Measurements from ENCODE around the gene SMC6.

The SMC6 gene

GRCh38 chr2:17762451-17762850, 8.8 kb upstream of the SMC6 start:
- DNase-seq (ENCODE audit: low read depth) = no peak

GRCh38 chr2:17759805-17760204, 6.2 kb upstream of the SMC6 start:
- DNase-seq (ENCODE audit: low read depth) = no peak

GRCh38 chr2:17758118-17758517, 4.5 kb upstream of the SMC6 start:
- no peak for DNase-seq (ENCODE audit: low read depth)

GRCh38 chr2:17757321-17757720, 3.7 kb upstream of the SMC6 start:
- DNase-seq (ENCODE audit: low read depth) = no peak

GRCh38 chr2:17756668-17757067, 3.1 kb upstream of the SMC6 start:
- DNase-seq (ENCODE audit: low read depth) = no peak

GRCh38 chr2:17754773-17755425, 1.3 kb upstream of the SMC6 start:
- no peak for DNase-seq (ENCODE audit: low read depth)

- peak; percentile 11 for DNase-seq (ENCODE audit: low read depth)
Observed at GRCh38 chr2:17752892-17753802, 463 bp downstream of the SMC6 start.

GRCh38 chr2:17752246-17752645, 1.4 kb downstream of the SMC6 start:
- DNase-seq (ENCODE audit: low read depth) = no peak

- no peak for DNase-seq (ENCODE audit: low read depth)
Observed at GRCh38 chr2:17749753-17750438, 3.7 kb downstream of the SMC6 start.

GRCh38 chr2:17748745-17749144, 4.9 kb downstream of the SMC6 start:
- no peak for DNase-seq (ENCODE audit: low read depth)

GRCh38 chr2:17747684-17748452, 5.7 kb downstream of the SMC6 start:
- no peak for DNase-seq (ENCODE audit: low read depth)

- DNase-seq (ENCODE audit: low read depth) = no peak
Observed at GRCh38 chr2:17740203-17740602, 13.4 kb downstream of the SMC6 start.

- DNase-seq (ENCODE audit: low read depth) = no peak
Observed at GRCh38 chr2:17736989-17737388, 16.6 kb downstream of the SMC6 start.

- DNase-seq (ENCODE audit: low read depth) = no peak
Observed at GRCh38 chr2:17735864-17736263, 17.7 kb downstream of the SMC6 start.

- no peak for DNase-seq (ENCODE audit: low read depth)
Observed at GRCh38 chr2:17733599-17733998, 20.0 kb downstream of the SMC6 start.

- no peak for DNase-seq (ENCODE audit: low read depth)
Observed at GRCh38 chr2:17729880-17730279, 23.7 kb downstream of the SMC6 start.

GRCh38 chr2:17728210-17728609, 25.4 kb downstream of the SMC6 start:
- DNase-seq (ENCODE audit: low read depth) = no peak

GRCh38 chr2:17719562-17720371, 33.8 kb downstream of the SMC6 start:
- no peak for DNase-seq (ENCODE audit: low read depth)

- no peak for DNase-seq (ENCODE audit: low read depth)
Observed at GRCh38 chr2:17718689-17719088, 34.9 kb downstream of the SMC6 start.

- DNase-seq (ENCODE audit: low read depth) = no peak
Observed at GRCh38 chr2:17717666-17718065, 35.9 kb downstream of the SMC6 start.

GRCh38 chr2:17713291-17713690, 40.3 kb downstream of the SMC6 start:
- no peak for DNase-seq (ENCODE audit: low read depth)
